HG02970 (cell line): ENCODE results near the gene SPINK4.

Experiments used
- ATAC-seq: cut with Tn5 transposase; IDR thresholded peaks from one replicate; pipeline ENCODE4 v1.9.1; 2021; ENCODE audit warnings: mild to moderate bottlenecking, moderate library complexity, moderate number of reproducible peaks; ENCODE audit not compliant: unreplicated experiment, low FRiP score

Gene SPINK4

GRCh38 chr9:33239921-33240320, at the start of gene SPINK4:
Gene SPINK4, plus strand, starts transcription at chr9:33240167. Its CDS starts 42 bp downstream, at chr9:33240209.
- no peak for ATAC-seq

- no peak for ATAC-seq
Measured at GRCh38 chr9:33192493-33193255, 47.3 kb upstream of the SPINK4 start.

GRCh38 chr9:33193818-33194217, 46.1 kb upstream of the SPINK4 start:
- ATAC-seq, result no peak

GRCh38 chr9:33196736-33197135, 43.2 kb upstream of the SPINK4 start:
- no peak for ATAC-seq

- no peak for ATAC-seq
Measured at GRCh38 chr9:33197279-33198152, 42.5 kb upstream of the SPINK4 start.

- ATAC-seq, result no peak
Measured at GRCh38 chr9:33198165-33198564, 41.8 kb upstream of the SPINK4 start.

GRCh38 chr9:33202018-33202417, 37.9 kb upstream of the SPINK4 start:
- peak; percentile 38 for ATAC-seq

- ATAC-seq, result peak; percentile 87
Measured at GRCh38 chr9:33202552-33203201, 37.3 kb upstream of the SPINK4 start.

GRCh38 chr9:33209394-33209793, 30.6 kb upstream of the SPINK4 start:
- no peak for ATAC-seq

- no peak for ATAC-seq
Measured at GRCh38 chr9:33210006-33210715, 29.8 kb upstream of the SPINK4 start.

- no peak for ATAC-seq
Measured at GRCh38 chr9:33211695-33212393, 28.1 kb upstream of the SPINK4 start.

- ATAC-seq, result no peak
Measured at GRCh38 chr9:33220681-33221567, 19.0 kb upstream of the SPINK4 start.

- no peak for ATAC-seq
Measured at GRCh38 chr9:33221568-33221884, 18.4 kb upstream of the SPINK4 start.

GRCh38 chr9:33222031-33222430, 17.9 kb upstream of the SPINK4 start:
- no peak for ATAC-seq

GRCh38 chr9:33223696-33224095, 16.3 kb upstream of the SPINK4 start:
- ATAC-seq, result no peak

- ATAC-seq, result no peak
Measured at GRCh38 chr9:33225319-33226147, 14.4 kb upstream of the SPINK4 start.

- ATAC-seq, result no peak
Measured at GRCh38 chr9:33227008-33227398, 13.0 kb upstream of the SPINK4 start.

- ATAC-seq, result no peak
Measured at GRCh38 chr9:33227741-33228140, 12.2 kb upstream of the SPINK4 start.
